ENCODE measurements around the gene SAPCD2.
"Not testable (repeated sequence)": the region's sequence is repeated elsewhere in the genome, so short reads cannot be mapped to it uniquely, and the experiment has no call there.

The SAPCD2 gene

GRCh38 chr9:137070201-137070905 lies at the start of gene SAPCD2:
SAPCD2 (minus strand) TSS chr9:137070557; CDS start chr9:137070460, 97 bp downstream.
- peak; percentile 51 to 71 (median 64) for DNase-seq

- not testable (repeated sequence) for DNase-seq
These were observed 47.8 kb upstream of the SAPCD2 start for GRCh38 chr9:137118092-137118603.

- DNase-seq = no peak
These were observed 46.9 kb upstream of the SAPCD2 start for GRCh38 chr9:137117269-137117731.

- no peak for DNase-seq
These were observed 46.4 kb upstream of the SAPCD2 start for GRCh38 chr9:137116728-137117127.

GRCh38 chr9:137116027-137116507 lies 45.7 kb upstream of the SAPCD2 start:
- no peak for DNase-seq

GRCh38 chr9:137115394-137116026 lies 45.2 kb upstream of the SAPCD2 start:
- no peak for DNase-seq

GRCh38 chr9:137114613-137115393 lies 44.4 kb upstream of the SAPCD2 start, which contains the start of gene DPP7:
DPP7 (minus strand) TSS chr9:137114733; CDS start chr9:137114713, 20 bp downstream.
- peak; percentile 49 to 76 (median 56) for DNase-seq

GRCh38 chr9:137114220-137114612 lies 43.9 kb upstream of the SAPCD2 start:
- no peak for DNase-seq

- no peak for DNase-seq
These were observed 43.2 kb upstream of the SAPCD2 start for GRCh38 chr9:137113385-137114159.

- DNase-seq = no peak
These were observed 42.4 kb upstream of the SAPCD2 start for GRCh38 chr9:137112564-137113384.

GRCh38 chr9:137111788-137112563 lies 41.6 kb upstream of the SAPCD2 start:
- DNase-seq = no peak

- no peak for DNase-seq
These were observed 40.8 kb upstream of the SAPCD2 start for GRCh38 chr9:137110911-137111787.

GRCh38 chr9:137110147-137110910 lies 40.0 kb upstream of the SAPCD2 start:
- DNase-seq = no peak

GRCh38 chr9:137109250-137110146 lies 39.1 kb upstream of the SAPCD2 start:
- no peak for DNase-seq

GRCh38 chr9:137108608-137109249 lies 38.4 kb upstream of the SAPCD2 start:
- DNase-seq = no peak

- no peak for DNase-seq
These were observed 37.6 kb upstream of the SAPCD2 start for GRCh38 chr9:137107982-137108381.

- DNase-seq = no peak
These were observed 37.1 kb upstream of the SAPCD2 start for GRCh38 chr9:137107312-137107921.
